B cell (primary cell): Measurements from ENCODE around the gene SDR9C7. TPM values are rescaled to one million over a fixed set of nuclear protein-coding genes. Genes with fewer than 3 reads are reported as not detected.
"Not testable (repeated sequence)": the region's sequence is repeated elsewhere in the genome, so short reads cannot be mapped to it uniquely, and the experiment has no call there.

Source experiments
- ATAC-seq: fragments of 200-7000 bp; cut with Tn5 transposase; one replicate; pipeline ENCODE4 v1.10.0; 2021; ENCODE audit warnings: low read depth, mild to moderate bottlenecking, moderate number of reproducible peaks, moderate library complexity
- CTCF ChIA-PET: fragments of 350-600 bp; sonication (Branson Sonifier 250); formaldehyde crosslinking; loops from one replicate; lab custom pipeline; 2021; ENCODE audit warnings: antibody characterized with exemption, inconsistent platforms; lab: Charles Lee
- POLR2A ChIA-PET: fragments of 350-600 bp; sonication (Branson Sonifier 250); formaldehyde crosslinking; loops from one replicate; lab custom pipeline; 2021; ENCODE audit warnings: antibody characterized with exemption; lab: Charles Lee
- DNase-seq: peaks from one replicate; pipeline ENCODE4 v3.0.0; 2013
- H2AFZ ChIP-seq: 2 replicates; pipeline ENCODE4 v1.6.1; 2012; ENCODE audit warnings: mild to moderate bottlenecking, low read depth, low read length; ENCODE audit not compliant: insufficient read depth, poor library complexity, severe bottlenecking
- H3K27ac ChIP-seq, 2 donors: 1 replicate in 1 of 2; 2 replicates in 1 of 2; pipeline ENCODE4 v1.5.1; 2012 to 2013; ENCODE audit warnings: low read length in 2 of 2, mild to moderate bottlenecking in 2 of 2, moderate library complexity in 1 of 2
- H3K27me3 ChIP-seq, 4 experiments: fragments of 200-600 bp in 1 of 4; sonication (generic) in 1 of 4; replicated peaks in 1 of 4; 1 replicate in 2 of 4; 2 replicates in 2 of 4; pipeline versions ENCODE4 v1.6.1 to v1.7.0; 2013 to 2016; ENCODE audit warnings: low read length in 3 of 4, mild to moderate bottlenecking in 2 of 4, mixed read lengths in 1 of 4, moderate library complexity in 1 of 4; ENCODE audit not compliant: insufficient read depth in 4 of 4, control insufficient read depth in 3 of 4; ENCODE audit errors: control extremely low read depth in 1 of 4
- H3K36me3 ChIP-seq, 2 experiments: replicated peaks in 1 of 2; 1 replicate in 1 of 2; 2 replicates in 1 of 2; pipeline versions ENCODE4 v1.6.1 to v1.7.1; 2013; ENCODE audit warnings: low read length in 1 of 2; ENCODE audit not compliant: insufficient read depth in 2 of 2, control insufficient read depth in 1 of 2; ENCODE audit errors: control extremely low read depth in 1 of 2, extremely low read depth in 1 of 2
- H3K4me1 ChIP-seq, 2 donors: fragments of 200-600 bp in 1 of 2; sonication (generic) in 1 of 2; 1 replicate in 1 of 2; 2 replicates in 1 of 2; pipeline versions ENCODE4 v1.5.1 to v1.6.1; 2013 to 2017; ENCODE audit warnings: low read length in 2 of 2; ENCODE audit not compliant: control insufficient read depth in 2 of 2, insufficient read depth in 2 of 2
- H3K4me2 ChIP-seq: replicated peaks from 2 replicates; pipeline ENCODE3; 2012; ENCODE audit warnings: mild to moderate bottlenecking, low read depth, low read length; ENCODE audit not compliant: poor library complexity, severe bottlenecking
- H3K4me3 ChIP-seq, 5 experiments: fragments of 200-600 bp in 1 of 5; sonication (generic) in 1 of 5; 1 replicate in 3 of 5; 2 replicates in 2 of 5; pipeline versions ENCODE4 v1.5.1 to v1.7.0; 2011 to 2016; ENCODE audit warnings: low read length in 4 of 5, mild to moderate bottlenecking in 4 of 5, low read depth in 2 of 5, control low read depth in 1 of 5, moderate library complexity in 1 of 5; ENCODE audit not compliant: insufficient read depth in 1 of 5; ENCODE audit errors: control extremely low read depth in 1 of 5, extremely low read depth in 1 of 5
- H3K79me2 ChIP-seq: fragments of 200-600 bp; sonication (generic); one replicate; pipeline ENCODE4 v1.6.0; 2016; ENCODE audit warnings: low read length; ENCODE audit not compliant: control insufficient read depth, insufficient read depth
- H3K9ac ChIP-seq: fragments of 200-600 bp; sonication (generic); 2 replicates; pipeline ENCODE4 v1.6.1; 2017; ENCODE audit warnings: mild to moderate bottlenecking, low read length, moderate library complexity
- H3K9me3 ChIP-seq, 3 donors: one replicate each; pipeline versions ENCODE4 v1.6.1 to v1.7.1; 2013; ENCODE audit warnings: low read length in 2 of 3; ENCODE audit not compliant: control insufficient read depth in 2 of 3, insufficient read depth in 1 of 3; ENCODE audit errors: control extremely low read depth in 1 of 3
- H4K20me1 ChIP-seq: 2 replicates; pipeline ENCODE4 v1.6.0; 2012; ENCODE audit warnings: mild to moderate bottlenecking, low read length; ENCODE audit not compliant: insufficient read depth, control insufficient read depth, poor library complexity, severe bottlenecking
- H3K27ac Mint-ChIP-seq: one replicate; pipeline ENCODE4 v1.8.0; 2021; ENCODE audit warnings: mixed read lengths
- H3K27me3 Mint-ChIP-seq: one replicate; pipeline ENCODE4 v1.8.0; 2021; ENCODE audit warnings: mixed read lengths
- H3K4me1 Mint-ChIP-seq: one replicate; pipeline ENCODE4 v1.8.0; 2021; ENCODE audit warnings: mixed read lengths
- H3K4me3 Mint-ChIP-seq: one replicate; pipeline ENCODE4 v1.8.0; 2021; ENCODE audit warnings: mixed read lengths
- H3K9me3 Mint-ChIP-seq: one replicate; pipeline ENCODE4 v1.8.0; 2022; ENCODE audit warnings: mixed read lengths; ENCODE audit not compliant: insufficient read depth
- WGBS: methylation state at CpG from one replicate; pipeline ENCODE4 v1.1.5; 2013; ENCODE audit warnings: missing lambda C conversion rate; ENCODE audit not compliant: insufficient coverage; 5-methylcytosine and 5-hydroxymethylcytosine counted together
- intact Hi-C: fragments of 100-400 bp; cut with micrococcal nuclease; formaldehyde crosslinking; loops from one replicate; pipeline ENCODE4 v1.10.0; 2022
- polyA plus RNA-seq: library from polyadenylated mRNA; depleted of rRNA; stranded (reverse); fragments of >200 nt; gene quantifications from 2 replicates; pipeline ENCODE4 v1.2.3, GENCODE V29; 2012
- total RNA-seq, 2 donors: library from RNA; stranded (reverse); fragments of 120-200 nt in 1 of 2; gene quantifications; 1 replicate in 1 of 2; 2 replicates in 1 of 2; pipeline versions ENCODE4 v1.2.3 to v1.2.4, GENCODE V29; 2013 to 2022

SDR9C7 gene
- total and polyA plus RNA-seq, 2 donors (not counting 1 experiment from before 2014, with no cell fraction given): not detected

- ATAC-seq, H3K9me3 ChIP-seq, H3K4me3 Mint-ChIP-seq, H3K79me2 ChIP-seq, H3K4me3 ChIP-seq, H3K4me1 ChIP-seq, H3K27ac Mint-ChIP-seq, intact Hi-C loops, H3K27ac ChIP-seq, POLR2A ChIA-PET, H3K9ac ChIP-seq, H3K9me3 Mint-ChIP-seq, H3K27me3 Mint-ChIP-seq, H3K4me1 Mint-ChIP-seq, H3K27me3 ChIP-seq, H4K20me1 ChIP-seq, DNase-seq, H3K36me3 ChIP-seq, CTCF ChIA-PET, H3K4me2 ChIP-seq, H2AFZ ChIP-seq: not testable (repeated sequence)
- WGBS: 97% methylated on average over 10 of the region's 15 CpGs
These were observed 31.9 kb upstream of the SDR9C7 start for GRCh38 chr12:56965997-56966642.

GRCh38 chr12:56965124-56965523 is 30.9 kb upstream of the SDR9C7 start:
- DNase-seq, H3K79me2 ChIP-seq: not testable (repeated sequence)

GRCh38 chr12:56963557-56963956 is 29.3 kb upstream of the SDR9C7 start:
- H3K4me1 Mint-ChIP-seq, H3K4me2 ChIP-seq, H3K27ac ChIP-seq, intact Hi-C loops, H3K4me1 ChIP-seq, H3K9ac ChIP-seq, CTCF ChIA-PET, POLR2A ChIA-PET, H3K36me3 ChIP-seq, H3K27me3 ChIP-seq, H3K9me3 Mint-ChIP-seq, H4K20me1 ChIP-seq, H3K27me3 Mint-ChIP-seq, H3K4me3 Mint-ChIP-seq, ATAC-seq, H3K27ac Mint-ChIP-seq, DNase-seq, H3K4me3 ChIP-seq, H2AFZ ChIP-seq, H3K79me2 ChIP-seq, H3K9me3 ChIP-seq: not testable (repeated sequence)
- WGBS: no CpG with 5 or more reads among the region's 27 CpGs

More at GRCh38 chr12:56965124-56965523, 30.9 kb upstream of the SDR9C7 start:
- H3K36me3 ChIP-seq, H3K4me3 ChIP-seq, H3K27ac Mint-ChIP-seq, ATAC-seq, H3K4me1 ChIP-seq, H3K27me3 Mint-ChIP-seq, H3K27ac ChIP-seq, H3K9me3 ChIP-seq, H3K4me3 Mint-ChIP-seq, H2AFZ ChIP-seq, H3K4me1 Mint-ChIP-seq, H4K20me1 ChIP-seq, H3K9me3 Mint-ChIP-seq, POLR2A ChIA-PET, CTCF ChIA-PET, H3K9ac ChIP-seq, intact Hi-C loops, H3K27me3 ChIP-seq, H3K4me2 ChIP-seq: not testable (repeated sequence)
- no CpG with 5 or more reads among the region's 4 CpGs for WGBS

- 60% methylated on average over 2 of the region's 4 CpGs for WGBS
- H3K9me3 Mint-ChIP-seq, H4K20me1 ChIP-seq, H3K27me3 ChIP-seq, H3K27me3 Mint-ChIP-seq, ATAC-seq, H3K4me1 ChIP-seq, H3K4me3 Mint-ChIP-seq, H3K27ac Mint-ChIP-seq, H2AFZ ChIP-seq, DNase-seq, POLR2A ChIA-PET, H3K9ac ChIP-seq, CTCF ChIA-PET, H3K4me1 Mint-ChIP-seq, intact Hi-C loops, H3K4me2 ChIP-seq, H3K27ac ChIP-seq, H3K4me3 ChIP-seq, H3K79me2 ChIP-seq, H3K36me3 ChIP-seq: not testable (repeated sequence)
- H3K9me3 ChIP-seq: peaks cover 0 to 19% (median 4%) of the 10 kb centered on the region in 3 donors
These were observed 28.0 kb upstream of the SDR9C7 start for GRCh38 chr12:56962247-56962646.
